H1 (cell line): Measurements from ENCODE around the gene TOR1A. TPM values are rescaled to one million over a fixed set of nuclear protein-coding genes. Genes with fewer than 3 reads are reported as not detected.

Source experiments
- CTCF ChIA-PET: fragments of 300-600 bp; sonication (Branson Sonifier 250); formaldehyde crosslinking; loops from one replicate; lab custom pipeline; 2021; ENCODE audit not compliant: partially characterized antibody; lab: Charles Lee
- POLR2A ChIA-PET: fragments of 300-600 bp; sonication (Branson Sonifier 250); formaldehyde crosslinking; loops from one replicate; lab custom pipeline; 2021; ENCODE audit warnings: inconsistent platforms; ENCODE audit not compliant: partially characterized antibody; lab: Charles Lee
- DNase-seq, 2 experiments: peaks; one replicate each; pipeline versions ENCODE4 v3.0.0 to v3.0.0-alpha.2; 2010 to 2022; ENCODE audit warnings: low spot score in 2 of 2, low read depth in 1 of 2, mixed read lengths in 1 of 2
- FAIRE-seq: peaks from 2 replicates; lab custom pipeline; 2011; peaks lifted over from hg19 to GRCh38; lab: Jason Lieb, UNC
- H2AFZ ChIP-seq: 2 replicates; pipeline ENCODE4 v1.8.1; 2012; ENCODE audit warnings: low read length, inconsistent platforms
- H2AK5ac ChIP-seq: 2 replicates; pipeline ENCODE4 v1.6.1; 2013; ENCODE audit warnings: low read depth, low read length
- H2BK120ac ChIP-seq: replicated peaks from 2 replicates; pipeline ENCODE3; 2013; ENCODE audit warnings: low read depth, low read length, inconsistent platforms
- H2BK12ac ChIP-seq: 2 replicates; pipeline ENCODE4 v1.6.1; 2013; ENCODE audit warnings: low read depth, low read length
- H2BK15ac ChIP-seq: 2 replicates; pipeline ENCODE4 v1.6.1; 2013; ENCODE audit warnings: low read length
- H2BK20ac ChIP-seq: 2 replicates; pipeline ENCODE4 v1.6.1; 2013; ENCODE audit warnings: low read length
- H2BK5ac ChIP-seq: 2 replicates; pipeline ENCODE4 v1.6.1; 2013; ENCODE audit warnings: low read depth, low read length
- H3K14ac ChIP-seq: 2 replicates; pipeline ENCODE4 v1.6.1; 2013; ENCODE audit warnings: inconsistent platforms; ENCODE audit not compliant: insufficient read length
- H3K18ac ChIP-seq: 2 replicates; pipeline ENCODE4 v1.6.1; 2013; ENCODE audit warnings: low read length; ENCODE audit errors: extremely low read depth
- H3K23ac ChIP-seq: 2 replicates; pipeline ENCODE4 v1.6.1; 2013; ENCODE audit warnings: inconsistent platforms; ENCODE audit not compliant: insufficient read length
- H3K23me2 ChIP-seq: 2 replicates; pipeline ENCODE4 v1.6.1; 2013; ENCODE audit warnings: low read depth, low read length
- H3K27ac ChIP-seq: 2 replicates; pipeline ENCODE4 v1.6.1; 2011; ENCODE audit warnings: low read depth, low read length, inconsistent platforms
- H3K27me3 ChIP-seq, 4 experiments: replicated peaks in 1 of 4; 1 replicate in 1 of 4; 2 replicates in 3 of 4; pipeline versions ENCODE4 v1.6.1 to v1.8.1; 2011 to 2013; ENCODE audit warnings: low read length in 3 of 4, mild to moderate bottlenecking in 3 of 4, inconsistent platforms in 2 of 4, mixed read lengths in 2 of 4, moderate library complexity in 1 of 4; ENCODE audit not compliant: control insufficient read depth in 3 of 4, insufficient read depth in 3 of 4; ENCODE audit errors: extremely low read depth in 1 of 4
- H3K36me3 ChIP-seq, 4 experiments: 2 replicates each; pipeline versions ENCODE4 v1.6.1 to v1.8.1; 2011 to 2013; ENCODE audit warnings: mild to moderate bottlenecking in 4 of 4, low read length in 3 of 4, moderate library complexity in 2 of 4, control low read depth in 1 of 4, inconsistent platforms in 1 of 4; ENCODE audit not compliant: insufficient read depth in 4 of 4, control insufficient read depth in 2 of 4
- H3K4ac ChIP-seq: replicated peaks from 2 replicates; pipeline ENCODE3; 2013; ENCODE audit warnings: low read length, low read depth, mixed read lengths, inconsistent platforms; ENCODE audit not compliant: insufficient read length
- H3K4me1 ChIP-seq, 4 experiments: replicated peaks in 1 of 4; 1 replicate in 1 of 4; 2 replicates in 3 of 4; pipeline versions ENCODE4 v1.6.1 to v1.8.1; 2011 to 2013; ENCODE audit warnings: low read length in 3 of 4, inconsistent platforms in 2 of 4, mixed read lengths in 1 of 4; ENCODE audit not compliant: insufficient read depth in 4 of 4, control insufficient read depth in 3 of 4
- H3K4me2 ChIP-seq, 2 experiments: 2 replicates each; pipeline versions ENCODE4 v1.6.1 to v1.8.1; 2011 to 2013; ENCODE audit warnings: low read depth in 2 of 2, low read length in 2 of 2, control low read depth in 1 of 2, inconsistent platforms in 1 of 2, mild to moderate bottlenecking in 1 of 2; ENCODE audit not compliant: insufficient read depth in 1 of 2
- H3K4me3 ChIP-seq, 4 experiments: fragments of 200-600, 300-600 bp in 1 of 4; sonication (generic), shearing (Covaris generic), sonication (Bioruptor Twin) in 1 of 4; 2 replicates each; pipeline versions ENCODE4 v1.5.1 to v1.8.1; 2011 to 2016; ENCODE audit warnings: low read length in 4 of 4, low read depth in 3 of 4, control low read depth in 2 of 4, inconsistent platforms in 2 of 4, mild to moderate bottlenecking in 2 of 4, mixed read lengths in 1 of 4, moderate library complexity in 1 of 4; ENCODE audit not compliant: insufficient read depth in 2 of 4; ENCODE audit errors: extremely low read depth in 1 of 4
- H3K56ac ChIP-seq: replicated peaks from 2 replicates; pipeline ENCODE3; 2013; ENCODE audit warnings: low read depth, mild to moderate bottlenecking, mixed read lengths, low read length, inconsistent platforms; ENCODE audit not compliant: insufficient read length
- H3K79me1 ChIP-seq: 2 replicates; pipeline ENCODE4 v1.6.1; 2013; ENCODE audit warnings: low read depth, low read length, control low read depth
- H3K79me2 ChIP-seq, 2 experiments: 2 replicates each; pipeline versions ENCODE4 v1.6.1 to v1.8.1; 2012 to 2013; ENCODE audit warnings: low read length in 2 of 2, mild to moderate bottlenecking in 2 of 2, inconsistent platforms in 1 of 2; ENCODE audit not compliant: insufficient read depth in 2 of 2, control insufficient read depth in 1 of 2
- H3K9ac ChIP-seq, 4 experiments: replicated peaks in 1 of 4; 1 replicate in 1 of 4; 2 replicates in 3 of 4; pipeline versions ENCODE4 v1.6.1 to v1.8.1; 2011 to 2013; ENCODE audit warnings: low read depth in 3 of 4, low read length in 3 of 4, control low read depth in 2 of 4, mild to moderate bottlenecking in 2 of 4, moderate library complexity in 2 of 4, inconsistent platforms in 1 of 4; ENCODE audit errors: extremely low read depth in 1 of 4
- H3K9me3 ChIP-seq, 2 experiments: 2 replicates each; pipeline versions ENCODE4 v1.6.1 to v1.8.1; 2012 to 2013; ENCODE audit warnings: mild to moderate bottlenecking in 2 of 2, moderate library complexity in 2 of 2, control low read depth in 1 of 2, inconsistent platforms in 1 of 2, low read depth in 1 of 2, low read length in 1 of 2, mixed read lengths in 1 of 2; ENCODE audit not compliant: insufficient read depth in 2 of 2
- H4K20me1 ChIP-seq, 2 experiments: replicated peaks in 1 of 2; 2 replicates each; pipeline versions ENCODE3 to v1.8.1; 2011 to 2013; ENCODE audit warnings: inconsistent platforms in 2 of 2, low read length in 2 of 2, mild to moderate bottlenecking in 1 of 2; ENCODE audit not compliant: insufficient read depth in 2 of 2, control insufficient read depth in 1 of 2
- H4K5ac ChIP-seq: 2 replicates; pipeline ENCODE4 v1.6.1; 2013; ENCODE audit warnings: low read length, low read depth, mixed read lengths, inconsistent platforms; ENCODE audit not compliant: insufficient read length
- H4K8ac ChIP-seq: 2 replicates; pipeline ENCODE4 v1.8.0; 2013; ENCODE audit warnings: mild to moderate bottlenecking, moderate library complexity, low read length, inconsistent platforms; ENCODE audit not compliant: insufficient read depth; ENCODE audit errors: extremely low read depth
- H4K91ac ChIP-seq: replicated peaks from 2 replicates; pipeline ENCODE3; 2013; ENCODE audit warnings: low read length, mixed read lengths, inconsistent platforms; ENCODE audit not compliant: insufficient read length
- ATF2 ChIP-seq: IDR thresholded peaks from 2 replicates; pipeline ENCODE4 v1.6.1; 2012; ENCODE audit warnings: low read length, inconsistent platforms
- JUN ChIP-seq: IDR thresholded peaks from 2 replicates; pipeline ENCODE4 v1.6.1; 2011; ENCODE audit warnings: low read depth, mild to moderate bottlenecking, improper control_type of control experiment, low read length
- NRF1 ChIP-seq: IDR thresholded peaks from 2 replicates; pipeline ENCODE4 v1.6.1; 2011; ENCODE audit warnings: mild to moderate bottlenecking, low read depth, low read length, improper control_type of control experiment
- PHF8 ChIP-seq: fragments of 200-600 bp; sonication (generic); conservative IDR thresholded peaks from 2 replicates; pipeline ENCODE4 v1.7.1; 2012; ENCODE audit warnings: low read depth, mild to moderate bottlenecking, inconsistent platforms, low read length, moderate library complexity
- SAP30 ChIP-seq: fragments of 300-600 bp; sonication (generic); IDR thresholded peaks from 2 replicates; pipeline ENCODE4 v1.7.1; 2012; ENCODE audit warnings: low read length, moderate library complexity, mild to moderate bottlenecking, inconsistent platforms; ENCODE audit not compliant: insufficient read depth, insufficient replicate concordance
- TAF7 ChIP-seq: optimal IDR thresholded peaks from 2 replicates; pipeline ENCODE3; 2011; ENCODE audit warnings: low read depth, mild to moderate bottlenecking, inconsistent platforms, low read length, moderate library complexity, borderline replicate concordance
- TEAD4 ChIP-seq: IDR thresholded peaks from 2 replicates; pipeline ENCODE4 v1.6.1; 2012; ENCODE audit warnings: low read depth, low read length, inconsistent platforms, mixed read lengths
- WGBS, 2 experiments: shearing (Covaris generic) in 1 of 2; methylation state at CpG; one replicate each; pipeline versions ENCODE4 v1.1.6 to v1.1.7; 2013 to 2015; ENCODE audit warnings: low lambda C conversion rate in 2 of 2, mixed read lengths in 2 of 2, inconsistent platforms in 1 of 2, low coverage in 1 of 2, missing lambda C conversion rate in 1 of 2; ENCODE audit not compliant: insufficient replicate concordance in 2 of 2, insufficient coverage in 1 of 2, insufficient read length in 1 of 2; ENCODE audit errors: extremely low coverage in 1 of 2, missing lambda C conversion rate in 1 of 2; 5-methylcytosine and 5-hydroxymethylcytosine counted together
- polyA plus RNA-seq, 7 experiments: library from polyadenylated mRNA; depleted of rRNA in 3 of 7; stranded (reverse) in 5 of 7; unstranded in 2 of 7; fragments of >200 nt in 5 of 7; fragments of 200-250 nt in 2 of 7; gene quantifications; 1 replicate in 5 of 7; 2 replicates in 1 of 7; 4 replicates in 1 of 7; pipeline versions ENCODE4 v1.2.1 to v1.2.3, GENCODE V29; 2011 to 2013; ENCODE audit warnings: missing spikeins in 2 of 7, mixed read lengths in 2 of 7
- total RNA-seq: library from RNA; stranded (reverse); fragmentation: NEBNext Ultra II Directional; extraction: Animal tissue kit (Norgen Biotek cat#: 25700); gene quantifications from 2 replicates; pipeline ENCODE4 v1.2.1, GENCODE V29; 2021

The TOR1A gene
- total and polyA plus RNA-seq, 2 of the 8 experiments (the other 6 are each of a cell fraction or from before 2014, with no cell fraction given), result 37.6 to 46.7 TPM

- no peaks in the 10 kb centered on the region for H3K4me1 ChIP-seq
- H2AFZ ChIP-seq, result no peak overlapping the region
- no peak overlapping the region for H2BK5ac ChIP-seq
- no peak overlapping the region for H2BK15ac ChIP-seq
- H3K4me3 ChIP-seq, result no peak overlapping the region
- H3K36me3 ChIP-seq, result peaks cover 0 to 4% (median 0%) of the 10 kb centered on the region in 4 experiments; a peak in 2 of 8 replicates
- H4K5ac ChIP-seq, result no peak overlapping the region
- H4K91ac ChIP-seq, result no peak overlapping the region
- H3K27me3 ChIP-seq, result no peaks in the 10 kb centered on the region
- no peak overlapping the region for H4K8ac ChIP-seq
- H4K20me1 ChIP-seq, result no peaks in the 10 kb centered on the region
- H3K14ac ChIP-seq, result no peak overlapping the region
- H3K23me2 ChIP-seq, result no peaks in the 10 kb centered on the region
- no peak for FAIRE-seq
- no peak overlapping the region for H2BK12ac ChIP-seq
- H2BK120ac ChIP-seq, result no peak overlapping the region
- H3K79me2 ChIP-seq, result no peaks in the 10 kb centered on the region
- no peak overlapping the region for H3K4ac ChIP-seq
- H3K9me3 ChIP-seq, result no peaks in the 10 kb centered on the region
- ChIA-PET POLR2A (interaction anchor here (0.5 to 1.4 kb wide), 2 partner anchors 11 to 109 kb away, joined by 3 read pairs; no protein-coding TSS in a partner anchor), CTCF (interaction anchor here (0.6 to 1.0 kb wide), 3 partner anchors 16 to 148 kb away, joined by 3 read pairs; no protein-coding TSS in a partner anchor)
- H3K27ac ChIP-seq, result no peak overlapping the region
- H3K56ac ChIP-seq, result no peak overlapping the region
- no peaks in the 10 kb centered on the region for H3K79me1 ChIP-seq
- no peak overlapping the region for H2BK20ac ChIP-seq
- no peak overlapping the region for H3K4me2 ChIP-seq
- no peak for DNase-seq
- H3K23ac ChIP-seq, result no peak overlapping the region
- H3K18ac ChIP-seq, result no peak overlapping the region
- no peak overlapping the region for H2AK5ac ChIP-seq
- 93% methylated on average over 21 of the region's 24 CpGs; no CpG with 5 or more reads in 1 of the 2 experiments for WGBS, 2 experiments
- no peak overlapping the region for H3K9ac ChIP-seq
- TF ChIP-seq ATF2, result no peak
- no peak for TF ChIP-seq TAF7
- TF ChIP-seq PHF8, result no peak
- TF ChIP-seq JUN, result no peak
- no peak for TF ChIP-seq NRF1
- no peak for TF ChIP-seq SAP30
- no peak for TF ChIP-seq TEAD4
Measured at GRCh38 chr9:129869585-129870501, 45.9 kb upstream of the TOR1A start.
